GM19099 (cell line): Measurements from ENCODE around the gene EFNA5.

Experiments
- POLR2A ChIP-seq: IDR thresholded peaks from 3 replicates; pipeline ENCODE4 v1.6.1; 2011; ENCODE audit warnings: low read depth; ENCODE audit not compliant: insufficient read length; ENCODE audit errors: extremely low read depth

Gene EFNA5

GRCh38 chr5:107578051-107578635 lies 92.6 kb downstream of the EFNA5 start:
- no peak for TF ChIP-seq POLR2A

- TF ChIP-seq POLR2A, result no peak
Observed at GRCh38 chr5:107577394-107577950, 93.3 kb downstream of the EFNA5 start.

GRCh38 chr5:107576736-107577393 lies 93.9 kb downstream of the EFNA5 start:
- no peak for TF ChIP-seq POLR2A

GRCh38 chr5:107576155-107576554 lies 94.6 kb downstream of the EFNA5 start:
- TF ChIP-seq POLR2A, result no peak

- TF ChIP-seq POLR2A, result no peak
Observed at GRCh38 chr5:107574287-107574686, 96.5 kb downstream of the EFNA5 start.

- TF ChIP-seq POLR2A, result no peak
Observed at GRCh38 chr5:107572715-107573368, 97.9 kb downstream of the EFNA5 start.

- no peak for TF ChIP-seq POLR2A
Observed at GRCh38 chr5:107571621-107572536, 98.9 kb downstream of the EFNA5 start.

- no peak for TF ChIP-seq POLR2A
Observed at GRCh38 chr5:107570805-107571531, 99.8 kb downstream of the EFNA5 start.

- no peak for TF ChIP-seq POLR2A
Observed at GRCh38 chr5:107570181-107570580, 100.6 kb downstream of the EFNA5 start.

GRCh38 chr5:107567901-107568671 lies 102.7 kb downstream of the EFNA5 start:
- TF ChIP-seq POLR2A, result no peak

- no peak for TF ChIP-seq POLR2A
Observed at GRCh38 chr5:107566986-107567385, 103.8 kb downstream of the EFNA5 start.

GRCh38 chr5:107565791-107566767 lies 104.7 kb downstream of the EFNA5 start:
- TF ChIP-seq POLR2A, result no peak
